Colonic mucosa (tissue), 4 donors: ENCODE measurements around the gene KCP. TPM values are rescaled to one million over a fixed set of nuclear protein-coding genes. Genes with fewer than 3 reads are reported as not detected.
A peak's percentile ranks its signal among the peaks of the same experiment; 100 is the strongest.

ENCODE experiments used
- DNase-seq: peaks from one replicate; pipeline ENCODE4 v3.0.0-alpha.2; 2020
- H3K27ac ChIP-seq: fragments of 200-600 bp; one replicate; pipeline ENCODE4 v1.8.0; 2021
- H3K27me3 ChIP-seq: fragments of 200-600 bp; one replicate; pipeline ENCODE4 v1.8.0; 2021
- H3K36me3 ChIP-seq: fragments of 200-600 bp; one replicate; pipeline ENCODE4 v1.8.0; 2021
- H3K4me1 ChIP-seq: fragments of 200-600 bp; one replicate; pipeline ENCODE4 v1.8.0; 2021; ENCODE audit warnings: mild to moderate bottlenecking
- H3K4me3 ChIP-seq: fragments of 200-600 bp; one replicate; pipeline ENCODE4 v1.8.0; 2021
- H3K9ac ChIP-seq, 2 donors: one replicate each; pipeline ENCODE4 v1.7.0; 2013; ENCODE audit warnings: control low read depth in 2 of 2, low read depth in 2 of 2, low read length in 2 of 2
- H3K9me3 ChIP-seq: fragments of 200-600 bp; one replicate; pipeline ENCODE4 v1.8.0; 2021
- CTCF ChIP-seq: fragments of 200-600 bp; IDR thresholded peaks from one replicate; pipeline ENCODE4 v1.8.0; 2022; ENCODE audit warnings: antibody characterized with exemption, mild to moderate bottlenecking
- intact Hi-C: fragments of 100-400 bp; cut with DNase I; formaldehyde crosslinking; loops from one replicate; pipeline ENCODE4 v1.14.1; 2022
- total RNA-seq, 2 donors: library from RNA; stranded (reverse); fragmentation: NEBNext Ultra II Directional in 1 of 2; extraction: Animal tissue kit (Norgen Biotek cat#: 25700) in 1 of 2; gene quantifications; one replicate each; pipeline ENCODE4 v1.2.1, GENCODE V29; 2021
- donor health status: healthy.
- donor health status: DM: no; HTN: no; CAD: no.
- donor health status: DM: no; HTN: no; CAD: no.

KCP gene
- total RNA-seq, 2 donors from 2014 or later = 0.64 to 1.1 TPM

- no peak overlapping the region for H3K9ac ChIP-seq
- H3K27ac ChIP-seq = no peak overlapping the region
- no peaks in the 10 kb centered on the region for H3K36me3 ChIP-seq
- no peak overlapping the region for H3K4me3 ChIP-seq
- TF ChIP-seq CTCF = no peak
- no peaks in the 10 kb centered on the region for H3K9me3 ChIP-seq
- DNase-seq = no peak
- peaks cover 11% of the 10 kb centered on the region for H3K4me1 ChIP-seq
- intact Hi-C loops = loop anchor here (5.0 kb wide), 1 partner anchor 185 kb away; no protein-coding TSS in a partner anchor
- H3K27me3 ChIP-seq = peaks cover 13% of the 10 kb centered on the region
These were observed 3.5 kb downstream of the KCP start for GRCh38 chr7:128906766-128907559.

- DNase-seq = no peak
- Histone ChIP-seq H3K36me3 (no peaks in the 10 kb centered on the region), H3K27ac (no peak overlapping the region), H3K9ac (no peak overlapping the region), H3K27me3 (peaks cover 13% of the 10 kb centered on the region), H3K4me1 (peaks cover 8% of the 10 kb centered on the region), H3K9me3 (no peaks in the 10 kb centered on the region), H3K4me3 (no peak overlapping the region)
- intact Hi-C loops = loop anchor here (5.0 kb wide), 1 partner anchor 186 kb away; no protein-coding TSS in a partner anchor
- TF ChIP-seq CTCF = no peak
These were observed 4.3 kb downstream of the KCP start for GRCh38 chr7:128906001-128906765.

- TF ChIP-seq CTCF = peak; percentile 45
- intact Hi-C loops = loop anchor here (5.0 kb wide), 1 partner anchor 188 kb away; no protein-coding TSS in a partner anchor
- no peak for DNase-seq
These were observed 5.9 kb downstream of the KCP start for GRCh38 chr7:128904381-128905197.

GRCh38 chr7:128903621-128904361, 6.7 kb downstream of the KCP start:
- Histone ChIP-seq H3K4me3 (no peak overlapping the region), H3K9ac (no peak overlapping the region), H3K36me3 (no peaks in the 10 kb centered on the region), H3K4me1 (no peaks in the 10 kb centered on the region), H3K27ac (no peak overlapping the region), H3K9me3 (no peaks in the 10 kb centered on the region), H3K27me3 (peaks cover 3% of the 10 kb centered on the region)
- TF ChIP-seq CTCF = no peak
- intact Hi-C loops = no loop called here
- DNase-seq = no peak

More at GRCh38 chr7:128904381-128905197, 5.9 kb downstream of the KCP start:
- H3K4me3 ChIP-seq = no peak overlapping the region
- H3K9me3 ChIP-seq = no peaks in the 10 kb centered on the region
- no peaks in the 10 kb centered on the region for H3K36me3 ChIP-seq
- H3K4me1 ChIP-seq = no peaks in the 10 kb centered on the region
- H3K27ac ChIP-seq = no peak overlapping the region
- peaks cover 3% of the 10 kb centered on the region for H3K27me3 ChIP-seq
- no peak overlapping the region for H3K9ac ChIP-seq
